Measurements from ENCODE around the gene EFHD1. TPM values are rescaled to one million over a fixed set of nuclear protein-coding genes. Genes with fewer than 3 reads are reported as not detected.

Gene EFHD1
- total and polyA plus RNA-seq, 9 of the 15 experiments (the other 6 are each of a cell fraction or from before 2014, with no cell fraction given): 0.66 to 9.1 (median 2.0) TPM

GRCh38 chr2:232629129-232629475 lies 4.3 kb upstream of the EFHD1 start:
- no peaks in the 10 kb centered on the region for H3K36me3 ChIP-seq (ENCODE audit: control insufficient read depth, insufficient read depth, low read length)
- no peak overlapping the region for H3K4me2 ChIP-seq (ENCODE audit: insufficient read depth, low read length)
- ATAC-seq (no peak), FAIRE-seq (no peak), DNase-seq (ENCODE audit: extremely low read depth in 1 of 4, low spot score in 3 of 4) (no peak)
- H3K4me1 ChIP-seq (replicated peaks in 1 of 2; ENCODE audit: control insufficient read depth in 2 of 2, insufficient read depth in 2 of 2, low read length in 2 of 2): peaks cover 0 to 13% of the 10 kb centered on the region in 2 experiments; a peak in 3 of 5 replicates
- no peak for TF ChIP-seq PHTF2 (CRISPR knock-in tag; IDR thresholded peaks at IDR 0.05)
- no peak for TF ChIP-seq ZNF212 (CRISPR knock-in tag; IDR thresholded peaks at IDR 0.05)
- TF ChIP-seq ZNF143 (CRISPR knock-in tag; IDR thresholded peaks at IDR 0.05): no peak
- no peak for TF ChIP-seq U2AF2 (optimal IDR thresholded peaks at IDR 0.05; ENCODE audit: low read depth, low read length)
- no peak for TF ChIP-seq NFATC3 (IDR thresholded peaks at IDR 0.05)
- no peak for TF ChIP-seq UBTF (IDR thresholded peaks at IDR 0.05; ENCODE audit: borderline replicate concordance in 1 of 2, low read depth in 2 of 2, low read length in 2 of 2)
- TF ChIP-seq FOXK2 (conservative IDR thresholded peaks at IDR 0.05 in 1 of 2, IDR thresholded peaks at IDR 0.05 in 1 of 2; ENCODE audit: low read depth in 2 of 2): no peak
- no peak for TF ChIP-seq HOXB6 (CRISPR knock-in tag; IDR thresholded peaks at IDR 0.05; ENCODE audit: borderline replicate concordance)
- no peak for TF ChIP-seq CREB3 (tag; conservative IDR thresholded peaks at IDR 0.05; ENCODE audit: low read depth)
- TF ChIP-seq CHCHD3 (CRISPR knock-in tag; IDR thresholded peaks at IDR 0.05): no peak
- TF ChIP-seq ATF1 (CRISPR knock-in tag; IDR thresholded peaks at IDR 0.05): no peak
- no peak for TF ChIP-seq ATF1 (tag; IDR thresholded peaks at IDR 0.05)
- H3K27me3 ChIP-seq (ENCODE audit: control insufficient read depth in 2 of 2, insufficient read depth in 2 of 2, low read length in 2 of 2): peaks cover 9 to 15% of the 10 kb centered on the region in 2 experiments; a peak in 3 of 5 replicates
- in situ Hi-C loops (cut with MboI): no loop called here
- no peak overlapping the region for H3K4me3 ChIP-seq
- CTCF ChIA-PET (ENCODE audit: low intra/inter-chr PET ratio): no interaction called here
- intact Hi-C loops (cut with micrococcal nuclease): no loop called here
- H3K9me1 ChIP-seq (ENCODE audit: control insufficient read depth, insufficient read depth, low read length): no peaks in the 10 kb centered on the region
- no peak overlapping the region for H3K9ac ChIP-seq (ENCODE audit: insufficient read depth in 1 of 2, low read depth in 2 of 2, low read length in 2 of 2)
- no TSS peak for BruUV-seq (replicated peaks)
- no peak overlapping the region for H2AFZ ChIP-seq (ENCODE audit: low read depth, low read length)
- no peak overlapping the region for H3K27ac ChIP-seq (ENCODE audit: extremely low read depth, low read depth, low read length)
- POLR2A ChIA-PET: no interaction called here
- H3K79me2 ChIP-seq (ENCODE audit: control insufficient read depth, insufficient read depth, low read length): no peaks in the 10 kb centered on the region
- WGBS (ENCODE audit: insufficient coverage, low coverage, missing lambda C conversion rate): 55% methylated on average over 2 of the region's 2 CpGs
- H3K9me3 ChIP-seq (replicated peaks; ENCODE audit: control insufficient read depth, insufficient read depth, low read depth, low read length): no peaks in the 10 kb centered on the region
- H4K20me1 ChIP-seq (replicated peaks; ENCODE audit: control insufficient read depth, insufficient read depth, low read length): no peaks in the 10 kb centered on the region

Measured in K562 (cell line).